CD14-positive monocyte (primary cell): ENCODE data around the gene DCP1B. TPM values are rescaled to one million over a fixed set of nuclear protein-coding genes. Genes with fewer than 3 reads are reported as not detected.

Experiments
- DNase-seq, 3 donors: peaks; one replicate each; pipeline ENCODE4 v3.0.0-alpha.2; 2011 to 2022
- H2AFZ ChIP-seq: 2 replicates; pipeline ENCODE4 v1.6.0; 2012; ENCODE audit warnings: mild to moderate bottlenecking, low read depth, low read length, inconsistent platforms; ENCODE audit not compliant: insufficient read depth, poor library complexity, severe bottlenecking
- H3K27ac ChIP-seq, 2 donors: 1 replicate in 1 of 2; 2 replicates in 1 of 2; pipeline ENCODE4 v1.5.1; 2012 to 2013; ENCODE audit warnings: low read length in 2 of 2, control low read depth in 1 of 2, inconsistent platforms in 1 of 2, low read depth in 1 of 2, mild to moderate bottlenecking in 1 of 2
- H3K27me3 ChIP-seq, 2 donors: one replicate each; pipeline versions ENCODE4 v1.6.0 to v1.6.1; 2011 to 2013; ENCODE audit warnings: low read length in 2 of 2; ENCODE audit not compliant: control insufficient read depth in 2 of 2, insufficient read depth in 2 of 2
- H3K36me3 ChIP-seq, 2 donors: replicated peaks in 1 of 2; 1 replicate in 1 of 2; 2 replicates in 1 of 2; pipeline versions ENCODE4 v1.5.1 to v1.6.1; 2012 to 2013; ENCODE audit warnings: low read length in 2 of 2, control low read depth in 1 of 2, inconsistent platforms in 1 of 2, mild to moderate bottlenecking in 1 of 2; ENCODE audit not compliant: insufficient read depth in 2 of 2, control insufficient read depth in 1 of 2
- H3K4me1 ChIP-seq, 2 donors: 1 replicate in 1 of 2; 2 replicates in 1 of 2; pipeline versions ENCODE4 v1.5.1 to v1.6.1; 2012 to 2013; ENCODE audit warnings: low read length in 2 of 2, control low read depth in 1 of 2, inconsistent platforms in 1 of 2, mild to moderate bottlenecking in 1 of 2, moderate library complexity in 1 of 2; ENCODE audit not compliant: insufficient read depth in 2 of 2, control insufficient read depth in 1 of 2
- H3K4me2 ChIP-seq: replicated peaks from 2 replicates; pipeline ENCODE3; 2012; ENCODE audit warnings: low read length, moderate library complexity, mild to moderate bottlenecking; ENCODE audit not compliant: poor library complexity, severe bottlenecking; ENCODE audit errors: extremely low read depth
- H3K4me3 ChIP-seq, 3 experiments: fragments of 200-600 bp in 1 of 3; sonication (generic) in 1 of 3; replicated peaks in 1 of 3; 1 replicate in 2 of 3; 2 replicates in 1 of 3; pipeline ENCODE4 v1.5.1; 2011 to 2013; ENCODE audit warnings: low read length in 3 of 3, mild to moderate bottlenecking in 3 of 3, control low read depth in 2 of 3, low read depth in 2 of 3, inconsistent platforms in 1 of 3, moderate library complexity in 1 of 3
- H3K79me2 ChIP-seq: 2 replicates; pipeline ENCODE4 v1.6.0; 2012; ENCODE audit warnings: mild to moderate bottlenecking, control low read depth, inconsistent platforms, low read length, moderate library complexity; ENCODE audit not compliant: insufficient read depth
- H3K9ac ChIP-seq: 2 replicates; pipeline ENCODE4 v1.6.0; 2017; ENCODE audit warnings: low read length, mild to moderate bottlenecking; ENCODE audit not compliant: insufficient read depth, poor library complexity, severe bottlenecking
- H3K9me3 ChIP-seq, 2 donors: replicated peaks in 1 of 2; 1 replicate in 1 of 2; 2 replicates in 1 of 2; pipeline versions ENCODE4 v1.5.1 to v1.6.1; 2012 to 2013; ENCODE audit warnings: low read length in 2 of 2, control low read depth in 1 of 2; ENCODE audit not compliant: control insufficient read depth in 1 of 2, insufficient read depth in 1 of 2
- H4K20me1 ChIP-seq: 2 replicates; pipeline ENCODE4 v1.6.0; 2012; ENCODE audit warnings: mild to moderate bottlenecking, low read length, control low read depth, moderate library complexity; ENCODE audit not compliant: insufficient read depth
- H3K27ac Mint-ChIP-seq, 7 donors: one replicate each; pipeline ENCODE4 v1.8.0; 2020; ENCODE audit warnings: mild to moderate bottlenecking in 7 of 7, mixed read lengths in 7 of 7, moderate library complexity in 6 of 7, inconsistent platforms in 2 of 7
- H3K27me3 Mint-ChIP-seq, 3 donors: one replicate each; pipeline ENCODE4 v1.8.0; 2021 to 2022; ENCODE audit warnings: low read depth in 3 of 3, mild to moderate bottlenecking in 3 of 3, mixed read lengths in 3 of 3, moderate library complexity in 3 of 3, inconsistent platforms in 1 of 3
- H3K36me3 Mint-ChIP-seq, 2 donors: one replicate each; pipeline ENCODE4 v1.8.0; 2020; ENCODE audit warnings: mixed read lengths in 2 of 2, inconsistent platforms in 1 of 2, mild to moderate bottlenecking in 1 of 2
- H3K4me1 Mint-ChIP-seq: one replicate; pipeline ENCODE4 v1.8.0; 2020; ENCODE audit warnings: mild to moderate bottlenecking, mixed read lengths
- H3K4me3 Mint-ChIP-seq, 2 donors: one replicate each; pipeline ENCODE4 v1.8.0; 2020; ENCODE audit warnings: mild to moderate bottlenecking in 2 of 2, mixed read lengths in 2 of 2, moderate library complexity in 1 of 2
- H3K9me3 Mint-ChIP-seq, 7 donors: one replicate each; pipeline ENCODE4 v1.8.0; 2020 to 2022; ENCODE audit warnings: mixed read lengths in 7 of 7, mild to moderate bottlenecking in 6 of 7, moderate library complexity in 6 of 7, inconsistent platforms in 2 of 7
- CTCF ChIP-seq: fragments of 200-600 bp; IDR thresholded peaks from one replicate; pipeline ENCODE4 v1.8.0; 2022; ENCODE audit warnings: antibody characterized with exemption, mild to moderate bottlenecking
- WGBS: methylation state at CpG from one replicate; pipeline ENCODE4 v1.1.5; 2013; ENCODE audit warnings: missing lambda C conversion rate; ENCODE audit not compliant: insufficient coverage; 5-methylcytosine and 5-hydroxymethylcytosine counted together
- intact Hi-C, 2 donors: fragments of 100-400 bp; cut with micrococcal nuclease; formaldehyde crosslinking; loops; one replicate each; pipeline versions ENCODE4 v1.15.0 to v1.15.1; 2023
- polyA plus RNA-seq, 3 donors: library from polyadenylated mRNA; depleted of rRNA in 1 of 3; unstranded in 2 of 3; stranded (reverse) in 1 of 3; fragments of 300-500 nt in 2 of 3; fragments of >200 nt in 1 of 3; fragmentation: Illumina TruSeq in 2 of 3; gene quantifications; 1 replicate in 2 of 3; 2 replicates in 1 of 3; pipeline ENCODE4 v1.2.3, GENCODE V29; 2012 to 2021

Gene DCP1B
- polyA plus RNA-seq, 3 donors = 3.6 to 5.1 (median 4.9) TPM

DNA sequence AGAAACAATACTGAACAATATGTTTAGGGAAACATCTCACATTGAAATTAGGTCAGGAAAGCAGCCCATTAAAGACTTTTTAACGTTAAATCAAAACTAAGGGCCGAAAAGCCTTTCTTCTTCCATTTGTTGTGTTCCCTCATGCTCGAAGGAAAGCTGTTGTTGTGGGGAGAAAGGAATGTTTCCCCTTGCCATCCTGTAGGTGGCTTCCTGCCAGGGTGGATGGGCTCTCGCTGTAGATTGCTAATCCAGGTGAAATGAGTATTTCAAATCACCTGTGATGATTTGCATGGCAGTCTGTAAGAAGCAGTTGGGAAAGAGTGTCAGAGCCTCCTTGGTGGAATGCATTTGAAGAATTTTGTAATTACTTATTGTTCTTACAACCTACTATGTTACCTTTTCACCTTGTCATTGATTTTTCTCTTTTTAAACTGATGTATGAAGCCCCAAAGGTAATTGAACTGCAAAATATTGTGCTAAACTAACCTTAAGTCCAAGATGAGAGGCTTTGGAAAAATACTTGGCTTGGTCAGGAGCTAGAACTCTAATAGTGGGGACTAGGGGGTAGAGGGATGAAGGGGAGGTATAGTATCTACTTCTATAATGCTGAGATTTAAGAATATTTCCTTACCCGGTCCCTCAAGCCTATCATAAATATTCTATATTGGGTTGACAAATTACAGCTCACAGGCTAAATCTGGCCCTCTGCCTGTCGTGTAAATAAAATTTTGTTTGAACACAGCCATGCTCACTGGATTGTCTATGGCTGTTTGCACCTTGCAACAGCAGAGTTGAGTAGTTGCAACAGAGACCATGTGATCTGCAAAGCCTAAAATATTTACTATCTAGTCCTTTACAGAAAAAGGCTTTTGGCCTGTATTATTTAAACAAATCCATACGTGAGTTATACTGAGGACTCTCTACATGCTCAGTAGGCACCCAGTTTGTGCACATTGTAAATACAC lies 7.7 kb upstream of the DCP1B start:
- H3K4me1 Mint-ChIP-seq = no peaks in the 10 kb centered on the region
- WGBS = 100% methylated on average over 3 of the region's 7 CpGs
- no peak overlapping the region for H3K4me3 Mint-ChIP-seq
- H3K27me3 Mint-ChIP-seq = peaks cover 0 to 16% (median 12%) of the 10 kb centered on the region in 3 donors
- DNase-seq = no peak
- H4K20me1 ChIP-seq = no peaks in the 10 kb centered on the region
- no peaks in the 10 kb centered on the region for H3K36me3 ChIP-seq
- H3K79me2 ChIP-seq = no peaks in the 10 kb centered on the region
- peaks cover 0 to 3% (median 0%) of the 10 kb centered on the region in 7 donors for H3K9me3 Mint-ChIP-seq
- no peaks in the 10 kb centered on the region for H3K27me3 ChIP-seq
- TF ChIP-seq CTCF = no peak
- no peak overlapping the region for H3K27ac ChIP-seq
- no peaks in the 10 kb centered on the region for H3K9me3 ChIP-seq
- no peaks in the 10 kb centered on the region for H3K36me3 Mint-ChIP-seq
- H2AFZ ChIP-seq = no peak overlapping the region
- intact Hi-C loops = no loop called here
- no peak overlapping the region for H3K4me3 ChIP-seq
- H3K9ac ChIP-seq = no peak overlapping the region
- no peaks in the 10 kb centered on the region for H3K4me1 ChIP-seq
- H3K4me2 ChIP-seq = no peak overlapping the region
- no peak overlapping the region for H3K27ac Mint-ChIP-seq

DNA sequence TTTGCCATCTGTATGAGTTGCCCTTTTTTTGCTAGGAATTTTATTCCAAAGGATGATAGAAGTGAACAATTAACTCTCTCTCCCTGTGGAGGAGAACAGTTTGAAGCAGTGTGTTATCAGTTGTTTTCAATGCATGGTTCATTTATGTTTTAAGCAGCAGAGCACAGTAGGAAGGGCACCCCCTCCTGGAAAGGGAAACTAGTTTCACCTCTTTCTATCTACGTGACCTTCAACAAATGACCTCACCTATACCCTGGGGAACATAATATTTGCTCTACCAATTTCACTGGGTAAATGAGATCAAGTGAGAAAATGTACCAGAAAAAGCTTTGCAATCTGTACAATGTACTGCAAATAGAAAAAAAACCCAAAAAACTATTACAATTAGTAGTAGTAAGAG lies 5.4 kb upstream of the DCP1B start:
- Histone ChIP-seq H3K79me2 (no peaks in the 10 kb centered on the region), H3K9me3 (no peaks in the 10 kb centered on the region), H3K4me1 (peaks cover 1% of the 10 kb centered on the region in 2 donors), H3K36me3 (no peaks in the 10 kb centered on the region), H3K4me3 (no peak overlapping the region), H3K27ac (no peak overlapping the region), H3K4me2 (no peak overlapping the region), H2AFZ (no peak overlapping the region), H4K20me1 (no peaks in the 10 kb centered on the region), H3K27me3 (no peaks in the 10 kb centered on the region), H3K9ac (no peak overlapping the region)
- Mint-ChIP-seq H3K4me1 (peaks cover under 1% of the 10 kb centered on the region), H3K4me3 (no peak overlapping the region), H3K36me3 (no peaks in the 10 kb centered on the region), H3K9me3 (peaks cover 0 to 3% (median 0%) of the 10 kb centered on the region in 7 donors), H3K27me3 (peaks cover 0 to 12% (median 11%) of the 10 kb centered on the region in 3 donors), H3K27ac (no peak overlapping the region)
- no peak for TF ChIP-seq CTCF
- no CpG with 5 or more reads among the region's 1 CpG for WGBS
- no peak for DNase-seq
- intact Hi-C loops = no loop called here
